ENCODE measurements around the gene DNAH8.
"Not testable (repeated sequence)": the region's sequence is repeated elsewhere in the genome, so short reads cannot be mapped to it uniquely, and the experiment has no call there.

DNAH8 gene

GRCh38 chr6:38789256-38789655 lies 74.1 kb downstream of the DNAH8 start:
- H2AFZ ChIP-seq (ENCODE audit: low read depth), result no peak overlapping the region
- no peak overlapping the region for H3K4me2 ChIP-seq
- no peaks in the 10 kb centered on the region for H3K36me3 ChIP-seq (ENCODE audit: insufficient read depth)
- no peaks in the 10 kb centered on the region for H3K27me3 ChIP-seq (ENCODE audit: insufficient read depth, low read depth)
- H3K4me3 ChIP-seq (IDR thresholded peaks at IDR 0.05; ENCODE audit: insufficient read depth, low read depth, low read length), result no peak overlapping the region
- no peak overlapping the region for H3K27ac ChIP-seq
- H4K20me1 ChIP-seq (ENCODE audit: insufficient read depth), result no peaks in the 10 kb centered on the region
- no peaks in the 10 kb centered on the region for H3K79me2 ChIP-seq (ENCODE audit: insufficient read depth, low read depth)
- H3K9ac ChIP-seq, result no peak overlapping the region
- H3K4me1 ChIP-seq (ENCODE audit: low read depth, poor library complexity, severe bottlenecking), result no peaks in the 10 kb centered on the region
- TF ChIP-seq, protein P1, sequence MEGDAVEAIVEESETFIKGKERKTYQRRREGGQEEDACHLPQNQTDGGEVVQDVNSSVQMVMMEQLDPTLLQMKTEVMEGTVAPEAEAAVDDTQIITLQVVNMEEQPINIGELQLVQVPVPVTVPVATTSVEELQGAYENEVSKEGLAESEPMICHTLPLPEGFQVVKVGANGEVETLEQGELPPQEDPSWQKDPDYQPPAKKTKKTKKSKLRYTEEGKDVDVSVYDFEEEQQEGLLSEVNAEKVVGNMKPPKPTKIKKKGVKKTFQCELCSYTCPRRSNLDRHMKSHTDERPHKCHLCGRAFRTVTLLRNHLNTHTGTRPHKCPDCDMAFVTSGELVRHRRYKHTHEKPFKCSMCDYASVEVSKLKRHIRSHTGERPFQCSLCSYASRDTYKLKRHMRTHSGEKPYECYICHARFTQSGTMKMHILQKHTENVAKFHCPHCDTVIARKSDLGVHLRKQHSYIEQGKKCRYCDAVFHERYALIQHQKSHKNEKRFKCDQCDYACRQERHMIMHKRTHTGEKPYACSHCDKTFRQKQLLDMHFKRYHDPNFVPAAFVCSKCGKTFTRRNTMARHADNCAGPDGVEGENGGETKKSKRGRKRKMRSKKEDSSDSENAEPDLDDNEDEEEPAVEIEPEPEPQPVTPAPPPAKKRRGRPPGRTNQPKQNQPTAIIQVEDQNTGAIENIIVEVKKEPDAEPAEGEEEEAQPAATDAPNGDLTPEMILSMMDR (conservative IDR thresholded peaks at IDR 0.05; ENCODE audit: low read depth, low read length), result no peak

- H3K27me3 ChIP-seq (ENCODE audit: insufficient read depth, low read depth), result no peaks in the 10 kb centered on the region
- H3K27ac ChIP-seq, result no peak overlapping the region
- H3K4me1 ChIP-seq (ENCODE audit: low read depth, poor library complexity, severe bottlenecking), result no peaks in the 10 kb centered on the region
- H2AFZ ChIP-seq (ENCODE audit: low read depth), result no peak overlapping the region
- no peaks in the 10 kb centered on the region for H4K20me1 ChIP-seq (ENCODE audit: insufficient read depth)
- TF ChIP-seq, protein P1 (conservative IDR thresholded peaks at IDR 0.05; ENCODE audit: low read depth, low read length), result no peak
- H3K36me3 ChIP-seq (ENCODE audit: insufficient read depth), result no peaks in the 10 kb centered on the region
- H3K9ac ChIP-seq, result no peak overlapping the region
- no peaks in the 10 kb centered on the region for H3K79me2 ChIP-seq (ENCODE audit: insufficient read depth, low read depth)
- no peak overlapping the region for H3K4me3 ChIP-seq (IDR thresholded peaks at IDR 0.05; ENCODE audit: insufficient read depth, low read depth, low read length)
- H3K4me2 ChIP-seq, result no peak overlapping the region
Observed at GRCh38 chr6:38792356-38792755, 77.2 kb downstream of the DNAH8 start.

DNA sequence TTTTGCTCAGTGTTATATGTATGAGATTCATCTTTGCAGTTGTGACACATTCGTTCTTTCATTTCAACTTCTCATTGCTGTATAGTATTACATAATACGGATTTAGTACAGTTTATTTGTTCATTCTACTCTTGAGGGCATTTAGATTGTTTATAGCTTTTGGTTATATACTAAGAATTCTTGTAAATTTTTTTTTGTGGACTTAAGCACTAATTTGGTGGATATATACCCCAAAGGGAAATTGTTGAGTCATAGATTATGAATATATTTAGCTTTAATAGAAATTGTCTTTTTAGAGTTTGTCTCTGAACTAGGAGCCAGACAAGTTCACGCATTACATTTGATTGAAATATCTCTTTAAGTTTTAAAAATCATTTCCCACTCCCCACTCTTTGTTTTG lies 79.6 kb downstream of the DNAH8 start:
- Histone ChIP-seq H3K27ac (no peak overlapping the region), H3K4me1 (ENCODE audit: low read depth, poor library complexity, severe bottlenecking) (no peaks in the 10 kb centered on the region), H3K9ac (no peak overlapping the region), H2AFZ (ENCODE audit: low read depth) (no peak overlapping the region), H3K36me3 (ENCODE audit: insufficient read depth) (no peaks in the 10 kb centered on the region), H3K4me3 (IDR thresholded peaks at IDR 0.05; ENCODE audit: insufficient read depth, low read depth, low read length) (no peak overlapping the region), H3K4me2 (no peak overlapping the region), H3K79me2 (ENCODE audit: insufficient read depth, low read depth) (no peaks in the 10 kb centered on the region), H4K20me1 (ENCODE audit: insufficient read depth) (no peaks in the 10 kb centered on the region), H3K27me3 (ENCODE audit: insufficient read depth, low read depth) (no peaks in the 10 kb centered on the region)
- TF ChIP-seq, protein P1 (conservative IDR thresholded peaks at IDR 0.05; ENCODE audit: low read depth, low read length), result no peak

DNA sequence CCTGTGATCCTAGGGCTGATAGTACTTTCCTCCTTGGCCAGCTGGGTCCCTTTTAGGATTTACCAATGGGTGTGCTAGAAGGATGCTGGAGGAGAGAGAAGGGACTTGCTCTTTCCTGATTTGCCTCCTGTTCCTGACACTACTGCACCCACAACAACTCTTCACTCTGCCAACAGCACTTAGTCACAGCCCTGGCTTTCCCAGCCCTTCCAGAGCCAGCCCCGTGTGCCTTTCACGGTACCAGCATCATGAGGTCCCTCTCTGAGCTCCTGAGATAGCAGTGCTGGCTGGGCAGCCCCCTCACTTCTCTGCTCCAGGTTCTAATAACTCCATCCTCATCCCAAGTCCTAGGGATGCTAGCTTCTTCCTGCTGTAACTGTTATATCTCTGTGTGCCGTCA lies 80.9 kb downstream of the DNAH8 start:
- Histone ChIP-seq H3K4me1 (ENCODE audit: low read depth, poor library complexity, severe bottlenecking) (no peaks in the 10 kb centered on the region), H3K79me2 (ENCODE audit: insufficient read depth, low read depth) (no peaks in the 10 kb centered on the region), H3K27ac (no peak overlapping the region), H3K27me3 (ENCODE audit: insufficient read depth, low read depth) (no peaks in the 10 kb centered on the region), H3K4me3 (IDR thresholded peaks at IDR 0.05; ENCODE audit: insufficient read depth, low read depth, low read length) (no peak overlapping the region), H2AFZ (ENCODE audit: low read depth) (no peak overlapping the region), H3K9ac (no peak overlapping the region), H3K4me2 (no peak overlapping the region), H3K36me3 (ENCODE audit: insufficient read depth) (no peaks in the 10 kb centered on the region), H4K20me1 (ENCODE audit: insufficient read depth) (no peaks in the 10 kb centered on the region)
- TF ChIP-seq, protein P1 (conservative IDR thresholded peaks at IDR 0.05; ENCODE audit: low read depth, low read length), result no peak

DNA sequence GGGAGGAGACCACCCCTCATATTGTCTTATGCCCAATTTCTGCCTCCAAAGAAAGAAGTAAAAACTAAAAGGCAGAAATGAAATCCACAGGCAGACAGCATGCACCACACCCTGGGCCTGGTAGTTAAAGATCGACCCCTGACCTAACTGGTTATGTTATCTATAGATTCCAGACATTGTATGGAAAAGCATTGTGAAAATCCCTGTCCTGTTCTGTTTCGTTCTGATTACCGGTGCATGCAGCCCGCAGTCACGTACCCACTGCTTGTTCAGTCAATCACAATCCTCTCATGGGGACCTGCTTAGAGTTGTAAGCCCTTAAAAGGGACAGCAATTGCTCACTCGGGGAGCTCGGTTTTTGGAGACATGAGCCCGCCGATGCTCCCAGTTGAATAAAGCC lies 81.3 kb downstream of the DNAH8 start:
- not testable (repeated sequence) for H3K27me3 ChIP-seq (ENCODE audit: insufficient read depth, low read depth); H2AFZ ChIP-seq (ENCODE audit: low read depth); H4K20me1 ChIP-seq (ENCODE audit: insufficient read depth); H3K4me2 ChIP-seq; H3K4me3 ChIP-seq (IDR thresholded peaks at IDR 0.05; ENCODE audit: insufficient read depth, low read depth, low read length); H3K9ac ChIP-seq; H3K27ac ChIP-seq; H3K4me1 ChIP-seq (ENCODE audit: low read depth, poor library complexity, severe bottlenecking); H3K79me2 ChIP-seq (ENCODE audit: insufficient read depth, low read depth); H3K36me3 ChIP-seq (ENCODE audit: insufficient read depth)

Measured in KMS-11 (cell line).